ENCODE results near the gene EMC6.
A peak's percentile ranks its signal among the peaks of the same experiment; 100 is the strongest.

The EMC6 gene

GRCh38 chr17:3656353-3656752 lies 12.3 kb upstream of the EMC6 start:
- no peak for DNase-seq (ENCODE audit: low spot score)

GRCh38 chr17:3656755-3657587 lies 11.6 kb upstream of the EMC6 start:
- DNase-seq (ENCODE audit: low spot score), result no peak

- no peak for DNase-seq (ENCODE audit: low spot score)
These were observed 11.1 kb upstream of the EMC6 start for GRCh38 chr17:3657588-3657869.

- no peak for DNase-seq (ENCODE audit: low spot score)
These were observed 10.5 kb upstream of the EMC6 start for GRCh38 chr17:3657874-3658783.

- peak; percentile 17 for DNase-seq (ENCODE audit: low spot score)
These were observed 9.7 kb upstream of the EMC6 start for GRCh38 chr17:3658784-3659449.

GRCh38 chr17:3659541-3660111 lies 9.0 kb upstream of the EMC6 start:
- peak; percentile 96 for DNase-seq (ENCODE audit: low spot score)

- DNase-seq (ENCODE audit: low spot score), result no peak
These were observed 8.2 kb upstream of the EMC6 start for GRCh38 chr17:3660311-3660891.

- DNase-seq (ENCODE audit: low spot score), result no peak
These were observed 5.3 kb upstream of the EMC6 start for GRCh38 chr17:3663102-3664011.

- DNase-seq (ENCODE audit: low spot score), result no peak
These were observed 2.8 kb upstream of the EMC6 start for GRCh38 chr17:3665834-3666233.

- DNase-seq (ENCODE audit: low spot score), result no peak
These were observed 2.1 kb upstream of the EMC6 start for GRCh38 chr17:3666516-3666915.

GRCh38 chr17:3667366-3668278 lies 990 bp upstream of the EMC6 start:
- DNase-seq (ENCODE audit: low spot score), result peak; percentile 97

GRCh38 chr17:3669085-3669347 lies 404 bp downstream of the EMC6 start:
- no peak for DNase-seq (ENCODE audit: low spot score)

GRCh38 chr17:3669548-3669947 lies 936 bp downstream of the EMC6 start:
- DNase-seq (ENCODE audit: low spot score), result no peak

GRCh38 chr17:3672571-3672970 lies 4.0 kb downstream of the EMC6 start:
- DNase-seq (ENCODE audit: low spot score), result no peak

- DNase-seq (ENCODE audit: low spot score), result no peak
These were observed 7.3 kb downstream of the EMC6 start for GRCh38 chr17:3675886-3676285.

- peak; percentile 31 for DNase-seq (ENCODE audit: low spot score)
These were observed 9.6 kb downstream of the EMC6 start for GRCh38 chr17:3678095-3678820.

- no peak for DNase-seq (ENCODE audit: low spot score)
These were observed 10.4 kb downstream of the EMC6 start for GRCh38 chr17:3678821-3679530.

- DNase-seq (ENCODE audit: low spot score), result no peak
These were observed 11.0 kb downstream of the EMC6 start for GRCh38 chr17:3679531-3680126.

All from GM03348 (cell line).